ENCODE results near the gene FIGLA. TPM values are rescaled to one million over a fixed set of nuclear protein-coding genes. Genes with fewer than 3 reads are reported as not detected.

FIGLA gene
- total RNA-seq, 1 experiment from 2014 or later: not detected

GRCh38 chr2:70777450-70777849 is 13.0 kb downstream of the FIGLA start:
- H3K27ac Mint-ChIP-seq (ENCODE audit: unreplicated experiment): no peak overlapping the region
- no peaks in the 10 kb centered on the region for H3K36me3 Mint-ChIP-seq (ENCODE audit: insufficient read depth, unreplicated experiment)
- no TSS peak for BruUV-seq (replicated peaks)
- no peak for TF ChIP-seq CTCF (IDR thresholded peaks at IDR 0.05; ENCODE audit: unreplicated experiment)
- no peaks in the 10 kb centered on the region for H3K9me3 Mint-ChIP-seq (ENCODE audit: low read depth, unreplicated experiment)
- intact Hi-C loops (cut with micrococcal nuclease; ENCODE audit: unreplicated experiment): no loop called here
- CTCF ChIA-PET: no interaction called here
- H3K4me3 Mint-ChIP-seq (ENCODE audit: low read depth, unreplicated experiment): no peak overlapping the region
- H3K27me3 Mint-ChIP-seq (ENCODE audit: unreplicated experiment): peaks cover 87% of the 10 kb centered on the region
- no peaks in the 10 kb centered on the region for H3K4me1 Mint-ChIP-seq (ENCODE audit: low read depth, unreplicated experiment)
- DNase-seq: no peak

GRCh38 chr2:70776266-70776665 is 14.2 kb downstream of the FIGLA start:
- no peak overlapping the region for H3K27ac Mint-ChIP-seq (ENCODE audit: unreplicated experiment)
- intact Hi-C loops (cut with micrococcal nuclease; ENCODE audit: unreplicated experiment): no loop called here
- H3K27me3 Mint-ChIP-seq (ENCODE audit: unreplicated experiment): peaks cover 91% of the 10 kb centered on the region
- no peak for TF ChIP-seq CTCF (IDR thresholded peaks at IDR 0.05; ENCODE audit: unreplicated experiment)
- CTCF ChIA-PET: interaction anchor here (1.4 kb wide), 1 partner anchor 12 kb away, joined by 4 read pairs; no protein-coding TSS in a partner anchor
- H3K9me3 Mint-ChIP-seq (ENCODE audit: low read depth, unreplicated experiment): no peaks in the 10 kb centered on the region
- BruUV-seq (replicated peaks): no TSS peak
- no peaks in the 10 kb centered on the region for H3K36me3 Mint-ChIP-seq (ENCODE audit: insufficient read depth, unreplicated experiment)
- no peak overlapping the region for H3K4me3 Mint-ChIP-seq (ENCODE audit: low read depth, unreplicated experiment)
- H3K4me1 Mint-ChIP-seq (ENCODE audit: low read depth, unreplicated experiment): no peaks in the 10 kb centered on the region
- DNase-seq: no peak

- Mint-ChIP-seq H3K4me3 (ENCODE audit: low read depth, unreplicated experiment) (no peak overlapping the region), H3K27me3 (ENCODE audit: unreplicated experiment) (peaks cover 91% of the 10 kb centered on the region), H3K27ac (ENCODE audit: unreplicated experiment) (no peak overlapping the region), H3K4me1 (ENCODE audit: low read depth, unreplicated experiment) (no peaks in the 10 kb centered on the region), H3K9me3 (ENCODE audit: low read depth, unreplicated experiment) (no peaks in the 10 kb centered on the region), H3K36me3 (ENCODE audit: insufficient read depth, unreplicated experiment) (no peaks in the 10 kb centered on the region)
- intact Hi-C loops (cut with micrococcal nuclease; ENCODE audit: unreplicated experiment): no loop called here
- TF ChIP-seq CTCF (IDR thresholded peaks at IDR 0.05; ENCODE audit: unreplicated experiment): no peak
- CTCF ChIA-PET: interaction anchor here (0.6 to 1.4 kb wide), 3 partner anchors 13 to 651 kb away, joined by 4 to 6 read pairs (median 6); no protein-coding TSS in a partner anchor
- BruUV-seq (replicated peaks): no TSS peak
- DNase-seq: no peak
Measured at GRCh38 chr2:70775141-70775540, 15.3 kb downstream of the FIGLA start.

- H3K27ac Mint-ChIP-seq (ENCODE audit: unreplicated experiment): no peak overlapping the region
- DNase-seq: no peak
- H3K4me3 Mint-ChIP-seq (ENCODE audit: low read depth, unreplicated experiment): no peak overlapping the region
- no TSS peak for BruUV-seq (replicated peaks)
- no peak for TF ChIP-seq CTCF (IDR thresholded peaks at IDR 0.05; ENCODE audit: unreplicated experiment)
- H3K9me3 Mint-ChIP-seq (ENCODE audit: low read depth, unreplicated experiment): no peaks in the 10 kb centered on the region
- H3K36me3 Mint-ChIP-seq (ENCODE audit: insufficient read depth, unreplicated experiment): peaks cover 4% of the 10 kb centered on the region
- CTCF ChIA-PET: interaction anchor here (0.5 kb wide), 1 partner anchor 18 kb away, joined by 4 read pairs; the partner anchor contains the start of gene FIGLA
- H3K4me1 Mint-ChIP-seq (ENCODE audit: low read depth, unreplicated experiment): no peaks in the 10 kb centered on the region
- H3K27me3 Mint-ChIP-seq (ENCODE audit: unreplicated experiment): peaks cover 92% of the 10 kb centered on the region
- intact Hi-C loops (cut with micrococcal nuclease; ENCODE audit: unreplicated experiment): no loop called here
Measured at GRCh38 chr2:70772486-70773155, 17.8 kb downstream of the FIGLA start.

Data from Calu3 (cell line).